Liver (tissue), 9 donors: ENCODE results near the gene BCR. TPM values are rescaled to one million over a fixed set of nuclear protein-coding genes. Genes with fewer than 3 reads are reported as not detected.

ENCODE experiments used
- DNase-seq: peaks from one replicate; pipeline ENCODE4 v3.0.0-alpha.2; 2017; ENCODE audit warnings: low spot score
- H3K27ac ChIP-seq, 2 donors: one replicate each; pipeline ENCODE4 v1.7.0; 2013; ENCODE audit warnings: inconsistent platforms in 2 of 2, low read length in 2 of 2, control low read depth in 1 of 2, low read depth in 1 of 2, mild to moderate bottlenecking in 1 of 2
- H3K27me3 ChIP-seq, 4 donors: one replicate each; pipeline versions ENCODE4 v1.6.1 to v1.7.0; 2013; ENCODE audit warnings: low read length in 3 of 4, inconsistent platforms in 1 of 4, mild to moderate bottlenecking in 1 of 4, moderate library complexity in 1 of 4; ENCODE audit not compliant: control insufficient read depth in 4 of 4, insufficient read depth in 4 of 4
- H3K36me3 ChIP-seq, 4 donors: one replicate each; pipeline versions ENCODE4 v1.6.1 to v1.7.0; 2013; ENCODE audit warnings: low read length in 3 of 4, mild to moderate bottlenecking in 3 of 4, low read depth in 1 of 4, moderate library complexity in 1 of 4; ENCODE audit not compliant: control insufficient read depth in 4 of 4, insufficient read depth in 3 of 4
- H3K4me1 ChIP-seq, 4 donors: one replicate each; pipeline versions ENCODE4 v1.6.1 to v1.7.0; 2013; ENCODE audit warnings: low read length in 3 of 4, mild to moderate bottlenecking in 3 of 4, moderate library complexity in 1 of 4; ENCODE audit not compliant: control insufficient read depth in 4 of 4, insufficient read depth in 4 of 4
- H3K4me3 ChIP-seq, 3 donors: one replicate each; pipeline versions ENCODE4 v1.6.1 to v1.7.0; 2013; ENCODE audit warnings: low read length in 3 of 3, control low read depth in 1 of 3, low read depth in 1 of 3, mild to moderate bottlenecking in 1 of 3
- H3K9ac ChIP-seq, 2 donors: one replicate each; pipeline ENCODE4 v1.7.0; 2013; ENCODE audit warnings: low read length in 2 of 2, mild to moderate bottlenecking in 2 of 2, moderate library complexity in 2 of 2, control low read depth in 1 of 2, low read depth in 1 of 2
- H3K9me3 ChIP-seq, 4 donors: one replicate each; pipeline versions ENCODE4 v1.6.1 to v1.7.0; 2013; ENCODE audit warnings: low read length in 3 of 4; ENCODE audit not compliant: control insufficient read depth in 4 of 4
- ATF3 ChIP-seq: IDR thresholded peaks from 2 replicates; pipeline ENCODE4 v1.6.1; 2016; ENCODE audit warnings: antibody characterized with exemption
- CTCF ChIP-seq: fragments of 150-350 bp; IDR thresholded peaks from 2 replicates; pipeline ENCODE4 v1.5.1; 2017; ENCODE audit warnings: improper control_type of control experiment, low read depth, low read length; ENCODE audit not compliant: missing input control
- EGR1 ChIP-seq, 2 donors: IDR thresholded peaks; 2 replicates each; pipeline ENCODE4 v1.6.1; 2016 to 2018; ENCODE audit warnings: antibody characterized with exemption in 2 of 2, low read depth in 2 of 2
- FOXA1 ChIP-seq: IDR thresholded peaks from 2 replicates; pipeline ENCODE4 v1.6.1; 2016; ENCODE audit warnings: antibody characterized with exemption
- FOXA2 ChIP-seq: IDR thresholded peaks from 2 replicates; pipeline ENCODE4 v1.6.1; 2016; ENCODE audit warnings: antibody characterized with exemption
- GABPA ChIP-seq, 2 donors: IDR thresholded peaks in 1 of 2; conservative IDR thresholded peaks in 1 of 2; 2 replicates each; pipeline ENCODE4 v1.6.1; 2016; ENCODE audit warnings: antibody characterized with exemption in 2 of 2, mild to moderate bottlenecking in 1 of 2, moderate library complexity in 1 of 2
- HNF4A ChIP-seq, 2 donors: conservative IDR thresholded peaks; 2 replicates each; pipeline ENCODE4 v1.6.1; 2016; ENCODE audit warnings: antibody characterized with exemption in 2 of 2, mild to moderate bottlenecking in 2 of 2
- HNF4G ChIP-seq: IDR thresholded peaks from 2 replicates; pipeline ENCODE4 v1.6.1; 2016; ENCODE audit warnings: antibody characterized with exemption
- JUND ChIP-seq, 2 donors: IDR thresholded peaks; 2 replicates each; pipeline ENCODE4 v1.6.1; 2016; ENCODE audit warnings: antibody characterized with exemption in 2 of 2
- MAX ChIP-seq: IDR thresholded peaks from 2 replicates; pipeline ENCODE4 v1.6.1; 2016; ENCODE audit warnings: antibody characterized with exemption
- NR2F2 ChIP-seq: IDR thresholded peaks from 2 replicates; pipeline ENCODE4 v1.6.1; 2016; ENCODE audit warnings: antibody characterized with exemption
- RAD21 ChIP-seq, 2 donors: IDR thresholded peaks; 2 replicates each; pipeline ENCODE4 v1.6.1; 2016; ENCODE audit warnings: antibody characterized with exemption in 2 of 2, mild to moderate bottlenecking in 2 of 2
- SP1 ChIP-seq: IDR thresholded peaks from 2 replicates; pipeline ENCODE4 v1.6.1; 2018; ENCODE audit warnings: antibody characterized with exemption, mild to moderate bottlenecking
- TAF1 ChIP-seq: conservative IDR thresholded peaks from 2 replicates; pipeline ENCODE4 v1.6.1; 2016; ENCODE audit warnings: antibody characterized with exemption, mild to moderate bottlenecking
- ZBTB33 ChIP-seq: IDR thresholded peaks from 2 replicates; pipeline ENCODE4 v1.6.1; 2016; ENCODE audit warnings: antibody characterized with exemption
- WGBS: extraction: QIAGEN DNeasy Blood & Tissue Kit; methylation state at CpG from one replicate; pipeline ENCODE4 v1.1.7; 2013; 5-methylcytosine and 5-hydroxymethylcytosine counted together
- polyA plus RNA-seq, 2 donors: library from polyadenylated mRNA; stranded (reverse) in 1 of 2; unstranded in 1 of 2; fragments of 200-250 nt in 1 of 2; fragments of >200 nt in 1 of 2; fragmentation: Nextera tagmentation in 1 of 2; extraction: Ambion mirVana in 1 of 2; gene quantifications; one replicate each; pipeline versions ENCODE4 v1.2.1 to v1.2.3, GENCODE V29; 2013 to 2015
- total RNA-seq, 2 donors: library from RNA; depleted of rRNA; stranded (reverse); fragments of >200 nt; gene quantifications; one replicate each; pipeline ENCODE4 v1.2.3, GENCODE V29; 2014
- donor health status: healthy.
- donor health status: healthy.
- donor health status: healthy.
- donor health status: healthy.
- donor health status: healthy.

Gene BCR
- total and polyA plus RNA-seq, 4 donors = 7.4 to 35.6 (median 18.3) TPM

- Histone ChIP-seq H3K27ac (no peak overlapping the region), H3K36me3 (no peaks in the 10 kb centered on the region), H3K9ac (no peak overlapping the region), H3K4me3 (no peak overlapping the region), H3K27me3 (no peaks in the 10 kb centered on the region), H3K4me1 (peaks cover 9 to 29% (median 23%) of the 10 kb centered on the region in 4 donors), H3K9me3 (no peaks in the 10 kb centered on the region)
- DNase-seq = no peak
- TF ChIP-seq CTCF (no peak), ATF3 (no peak), SP1 (no peak), RAD21 (IDR thresholded peaks at IDR 0.05) (no peak)
These were observed 26.6 kb downstream of the BCR start for GRCh38 chr22:23206915-23207314.

- no peak for DNase-seq
- Histone ChIP-seq H3K27me3 (no peaks in the 10 kb centered on the region), H3K27ac (no peak overlapping the region), H3K9me3 (no peaks in the 10 kb centered on the region), H3K9ac (no peak overlapping the region), H3K4me3 (no peak overlapping the region), H3K36me3 (no peaks in the 10 kb centered on the region), H3K4me1 (peaks cover 9 to 29% (median 23%) of the 10 kb centered on the region in 4 donors)
- 96% methylated on average over 11 of the region's 11 CpGs for WGBS
- TF ChIP-seq EGR1 (IDR thresholded peaks at IDR 0.05; ENCODE audit: low read depth in 2 of 2) (no peak), ATF3 (no peak), TAF1 (no peak)
These were observed 27.6 kb downstream of the BCR start for GRCh38 chr22:23207729-23208393.

- no peak for DNase-seq
- Histone ChIP-seq H3K27ac (no peak overlapping the region), H3K9ac (no peak overlapping the region), H3K4me1 (peaks cover 0 to 7% (median 3%) of the 10 kb centered on the region in 4 donors), H3K9me3 (no peaks in the 10 kb centered on the region), H3K27me3 (no peaks in the 10 kb centered on the region), H3K36me3 (no peaks in the 10 kb centered on the region), H3K4me3 (no peak overlapping the region)
- WGBS = 89% methylated on average over 6 of the region's 6 CpGs
- no peak for TF ChIP-seq MAX
- TF ChIP-seq EGR1 (IDR thresholded peaks at IDR 0.05; ENCODE audit: low read depth in 2 of 2) = no peak
- TF ChIP-seq NR2F2 = no peak
- TF ChIP-seq CTCF = no peak
- TF ChIP-seq TAF1 = no peak
- no peak for TF ChIP-seq ZBTB33
- no peak for TF ChIP-seq FOXA2
- no peak for TF ChIP-seq JUND (IDR thresholded peaks at IDR 0.05)
- no peak for TF ChIP-seq HNF4A (conservative IDR thresholded peaks at IDR 0.05)
- no peak for TF ChIP-seq RAD21 (IDR thresholded peaks at IDR 0.05)
- no peak for TF ChIP-seq FOXA1
- no peak for TF ChIP-seq ATF3
- no peak for TF ChIP-seq HNF4G
- TF ChIP-seq GABPA (IDR thresholded peaks at IDR 0.05 in 1 of 2, conservative IDR thresholded peaks at IDR 0.05 in 1 of 2) = no peak
These were observed 30.3 kb downstream of the BCR start for GRCh38 chr22:23210428-23211170.
